GM21390 (cell line): Measurements from ENCODE around the gene NACA2.
"Not testable (repeated sequence)": the region's sequence is repeated elsewhere in the genome, so short reads cannot be mapped to it uniquely, and the experiment has no call there.

Experiments used
- ATAC-seq: cut with Tn5 transposase; IDR thresholded peaks from one replicate; pipeline ENCODE4 v1.9.1; 2021; ENCODE audit not compliant: unreplicated experiment

NACA2 gene

GRCh38 chr17:61591018-61591417, at the start of gene NACA2:
NACA2 (minus strand) TSS chr17:61591219; CDS start chr17:61591180, 39 bp downstream.
- ATAC-seq, result no peak

- no peak for ATAC-seq
Observed at GRCh38 chr17:61639818-61640217, 48.8 kb upstream of the NACA2 start.

GRCh38 chr17:61638087-61638486, 47.1 kb upstream of the NACA2 start:
- no peak for ATAC-seq

- no peak for ATAC-seq
Observed at GRCh38 chr17:61635913-61636432, 45.0 kb upstream of the NACA2 start.

GRCh38 chr17:61634942-61635538, 44.0 kb upstream of the NACA2 start:
- ATAC-seq, result no peak

GRCh38 chr17:61634011-61634539, 43.1 kb upstream of the NACA2 start:
- no peak for ATAC-seq

GRCh38 chr17:61632826-61633225, 41.8 kb upstream of the NACA2 start:
- ATAC-seq, result no peak

- ATAC-seq, result no peak
Observed at GRCh38 chr17:61631800-61632199, 40.8 kb upstream of the NACA2 start.

- not testable (repeated sequence) for ATAC-seq
Observed at GRCh38 chr17:61628158-61628557, 37.1 kb upstream of the NACA2 start.

GRCh38 chr17:61627658-61628057, 36.6 kb upstream of the NACA2 start:
- ATAC-seq, result no peak

GRCh38 chr17:61627125-61627524, 36.1 kb upstream of the NACA2 start:
- no peak for ATAC-seq

GRCh38 chr17:61625564-61625963, 34.5 kb upstream of the NACA2 start:
- ATAC-seq, result no peak

- ATAC-seq, result no peak
Observed at GRCh38 chr17:61624951-61625350, 33.9 kb upstream of the NACA2 start.

- ATAC-seq, result no peak
Observed at GRCh38 chr17:61621317-61621716, 30.3 kb upstream of the NACA2 start.

- no peak for ATAC-seq
Observed at GRCh38 chr17:61619953-61620352, 28.9 kb upstream of the NACA2 start.

GRCh38 chr17:61619493-61619892, 28.5 kb upstream of the NACA2 start:
- no peak for ATAC-seq

GRCh38 chr17:61618950-61619349, 27.9 kb upstream of the NACA2 start:
- no peak for ATAC-seq

- ATAC-seq, result no peak
Observed at GRCh38 chr17:61617330-61617729, 26.3 kb upstream of the NACA2 start.

GRCh38 chr17:61616783-61617182, 25.8 kb upstream of the NACA2 start:
- ATAC-seq, result no peak

GRCh38 chr17:61614219-61614618, 23.2 kb upstream of the NACA2 start:
- ATAC-seq, result no peak

GRCh38 chr17:61611323-61611722, 20.3 kb upstream of the NACA2 start:
- no peak for ATAC-seq

- ATAC-seq, result no peak
Observed at GRCh38 chr17:61605692-61606091, 14.7 kb upstream of the NACA2 start.

GRCh38 chr17:61601297-61601696, 10.3 kb upstream of the NACA2 start:
- no peak for ATAC-seq
